ENCODE measurements around the gene GCNT3. TPM values are rescaled to one million over a fixed set of nuclear protein-coding genes. Genes with fewer than 3 reads are reported as not detected.

The GCNT3 gene
- total and polyA plus RNA-seq, 2 donors (not counting 1 experiment from before 2014, with no cell fraction given) = 0.16 to 0.17 TPM

GRCh38 chr15:59571606-59572005 lies 40.0 kb upstream of the GCNT3 start:
- no peak overlapping the region for H3K9ac ChIP-seq (ENCODE audit: insufficient read depth, low read length)

GRCh38 chr15:59583088-59583487 lies 28.5 kb upstream of the GCNT3 start:
- H3K4me3 ChIP-seq (replicated peaks in 1 of 4; ENCODE audit: control extremely low read depth in 1 of 4, insufficient read depth in 1 of 4, low read depth in 3 of 4, low read length in 4 of 4) = no peak overlapping the region
- no peak overlapping the region for H3K27ac ChIP-seq (ENCODE audit: insufficient read depth, low read length)
- TF ChIP-seq EZH2 (IDR thresholded peaks at IDR 0.05; ENCODE audit: low read length, missing control alignments) = no peak
- TF ChIP-seq, protein P1, sequence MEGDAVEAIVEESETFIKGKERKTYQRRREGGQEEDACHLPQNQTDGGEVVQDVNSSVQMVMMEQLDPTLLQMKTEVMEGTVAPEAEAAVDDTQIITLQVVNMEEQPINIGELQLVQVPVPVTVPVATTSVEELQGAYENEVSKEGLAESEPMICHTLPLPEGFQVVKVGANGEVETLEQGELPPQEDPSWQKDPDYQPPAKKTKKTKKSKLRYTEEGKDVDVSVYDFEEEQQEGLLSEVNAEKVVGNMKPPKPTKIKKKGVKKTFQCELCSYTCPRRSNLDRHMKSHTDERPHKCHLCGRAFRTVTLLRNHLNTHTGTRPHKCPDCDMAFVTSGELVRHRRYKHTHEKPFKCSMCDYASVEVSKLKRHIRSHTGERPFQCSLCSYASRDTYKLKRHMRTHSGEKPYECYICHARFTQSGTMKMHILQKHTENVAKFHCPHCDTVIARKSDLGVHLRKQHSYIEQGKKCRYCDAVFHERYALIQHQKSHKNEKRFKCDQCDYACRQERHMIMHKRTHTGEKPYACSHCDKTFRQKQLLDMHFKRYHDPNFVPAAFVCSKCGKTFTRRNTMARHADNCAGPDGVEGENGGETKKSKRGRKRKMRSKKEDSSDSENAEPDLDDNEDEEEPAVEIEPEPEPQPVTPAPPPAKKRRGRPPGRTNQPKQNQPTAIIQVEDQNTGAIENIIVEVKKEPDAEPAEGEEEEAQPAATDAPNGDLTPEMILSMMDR (conservative IDR thresholded peaks at IDR 0.05 in 1 of 2, IDR thresholded peaks at IDR 0.05 in 1 of 2; ENCODE audit: low read depth in 1 of 2, low read length in 2 of 2) = no peak
- no peak overlapping the region for H3K9ac ChIP-seq (ENCODE audit: insufficient read depth, low read length)
- H3K4me2 ChIP-seq (ENCODE audit: extremely low read depth, insufficient read depth, low read length) = no peak overlapping the region
- H3K4me1 ChIP-seq (ENCODE audit: control insufficient read depth, extremely low read depth, insufficient read depth, low read length) = no peaks in the 10 kb centered on the region
- no peak for DNase-seq (ENCODE audit: low read depth in 2 of 2)
- H3K79me2 ChIP-seq (ENCODE audit: control insufficient read depth, insufficient read depth, low read length) = no peaks in the 10 kb centered on the region
- no peaks in the 10 kb centered on the region for H4K20me1 ChIP-seq (ENCODE audit: control insufficient read depth, extremely low read depth, insufficient read depth, low read length)
- H3K9me3 ChIP-seq (ENCODE audit: control insufficient read depth, insufficient read depth, low read depth, low read length) = no peaks in the 10 kb centered on the region
- no peaks in the 10 kb centered on the region for H3K27me3 ChIP-seq (ENCODE audit: control insufficient read depth, insufficient read depth, low read length)
- no peaks in the 10 kb centered on the region for H3K36me3 ChIP-seq (ENCODE audit: control insufficient read depth, insufficient read depth, low read length)
- H2AFZ ChIP-seq (ENCODE audit: low read length) = no peak overlapping the region

More at GRCh38 chr15:59571606-59572005, 40.0 kb upstream of the GCNT3 start:
- DNase-seq (ENCODE audit: low read depth in 2 of 2) = no peak
- H3K9me3 ChIP-seq (ENCODE audit: control insufficient read depth, insufficient read depth, low read depth, low read length) = no peaks in the 10 kb centered on the region
- TF ChIP-seq, protein P1 (conservative IDR thresholded peaks at IDR 0.05 in 1 of 2, IDR thresholded peaks at IDR 0.05 in 1 of 2; ENCODE audit: low read depth in 1 of 2, low read length in 2 of 2) = no peak
- no peak for TF ChIP-seq EZH2 (IDR thresholded peaks at IDR 0.05; ENCODE audit: low read length, missing control alignments)
- H3K79me2 ChIP-seq (ENCODE audit: control insufficient read depth, insufficient read depth, low read length) = no peaks in the 10 kb centered on the region
- no peaks in the 10 kb centered on the region for H3K27me3 ChIP-seq (ENCODE audit: control insufficient read depth, insufficient read depth, low read length)
- H3K4me1 ChIP-seq (ENCODE audit: control insufficient read depth, extremely low read depth, insufficient read depth, low read length) = no peaks in the 10 kb centered on the region
- H3K4me3 ChIP-seq (replicated peaks in 1 of 4; ENCODE audit: control extremely low read depth in 1 of 4, insufficient read depth in 1 of 4, low read depth in 3 of 4, low read length in 4 of 4) = no peak overlapping the region
- H2AFZ ChIP-seq (ENCODE audit: low read length) = no peak overlapping the region
- H4K20me1 ChIP-seq (ENCODE audit: control insufficient read depth, extremely low read depth, insufficient read depth, low read length) = no peaks in the 10 kb centered on the region
- H3K36me3 ChIP-seq (ENCODE audit: control insufficient read depth, insufficient read depth, low read length) = no peaks in the 10 kb centered on the region
- no peak overlapping the region for H3K27ac ChIP-seq (ENCODE audit: insufficient read depth, low read length)
- no peak overlapping the region for H3K4me2 ChIP-seq (ENCODE audit: extremely low read depth, insufficient read depth, low read length)

DNA sequence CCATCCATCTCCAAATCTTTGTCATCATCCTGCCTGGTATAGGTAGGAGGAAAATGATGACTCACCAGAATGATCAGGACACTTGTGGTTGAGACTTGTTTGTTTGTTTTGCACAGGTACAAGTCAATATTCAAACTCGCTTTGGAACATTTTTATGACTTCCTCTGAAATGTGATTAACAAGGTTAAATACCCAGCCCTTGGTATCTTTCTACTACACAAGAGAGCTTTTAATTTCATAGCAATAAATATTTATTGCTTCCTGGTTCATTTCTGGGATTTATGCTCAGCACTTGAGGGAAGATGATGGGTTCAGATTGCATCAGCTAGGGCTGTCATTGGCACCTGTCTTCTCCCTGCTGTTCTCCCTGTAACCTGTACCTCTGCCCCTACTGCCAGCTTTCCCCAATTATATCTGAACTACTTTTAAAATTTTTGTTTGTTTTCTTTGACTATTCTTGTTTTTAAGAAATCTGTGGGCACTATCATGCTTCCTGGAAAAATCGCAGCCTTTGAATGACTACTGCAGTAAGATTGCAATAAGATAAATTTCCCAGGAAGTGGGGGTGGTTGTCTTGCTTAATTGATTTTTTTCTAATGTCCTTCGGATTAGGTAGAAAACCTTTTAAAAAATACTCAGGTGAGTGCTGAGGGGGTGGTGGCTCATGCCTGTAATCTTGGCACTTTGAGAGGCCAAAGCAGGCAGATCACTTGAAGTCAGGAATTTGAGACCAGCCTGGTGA lies 24.3 kb upstream of the GCNT3 start:
- Histone ChIP-seq H2AFZ (ENCODE audit: low read length) (no peak overlapping the region), H3K9ac (ENCODE audit: insufficient read depth, low read length) (no peak overlapping the region), H3K4me2 (ENCODE audit: extremely low read depth, insufficient read depth, low read length) (no peak overlapping the region), H3K4me3 (replicated peaks in 1 of 4; ENCODE audit: control extremely low read depth in 1 of 4, insufficient read depth in 1 of 4, low read depth in 3 of 4, low read length in 4 of 4) (no peak overlapping the region), H3K27me3 (ENCODE audit: control insufficient read depth, insufficient read depth, low read length) (no peaks in the 10 kb centered on the region), H3K36me3 (ENCODE audit: control insufficient read depth, insufficient read depth, low read length) (no peaks in the 10 kb centered on the region), H3K79me2 (ENCODE audit: control insufficient read depth, insufficient read depth, low read length) (no peaks in the 10 kb centered on the region), H3K4me1 (ENCODE audit: control insufficient read depth, extremely low read depth, insufficient read depth, low read length) (no peaks in the 10 kb centered on the region), H3K9me3 (ENCODE audit: control insufficient read depth, insufficient read depth, low read depth, low read length) (no peaks in the 10 kb centered on the region), H4K20me1 (ENCODE audit: control insufficient read depth, extremely low read depth, insufficient read depth, low read length) (no peaks in the 10 kb centered on the region), H3K27ac (ENCODE audit: insufficient read depth, low read length) (no peak overlapping the region)
- no peak for DNase-seq (ENCODE audit: low read depth in 2 of 2)
- TF ChIP-seq, protein P1 (conservative IDR thresholded peaks at IDR 0.05 in 1 of 2, IDR thresholded peaks at IDR 0.05 in 1 of 2; ENCODE audit: low read depth in 1 of 2, low read length in 2 of 2) = no peak
- no peak for TF ChIP-seq EZH2 (IDR thresholded peaks at IDR 0.05; ENCODE audit: low read length, missing control alignments)

Data from fibroblast of lung (primary cell).